HepG2 (cell line): ENCODE measurements around the gene APPBP2. TPM values are rescaled to one million over a fixed set of nuclear protein-coding genes. Genes with fewer than 3 reads are reported as not detected.

Experiments used
- ATAC-seq: fragments of 200-7000 bp; cut with Tn5 transposase; 3 replicates; pipeline ENCODE4 v1.9.1; 2020; ENCODE audit warnings: mild to moderate bottlenecking, moderate library complexity
- BruUV-seq: library from RNA; stranded (reverse); fragments of 400-500 nt; replicated peaks from 2 replicates; lab custom pipeline; 2021; lab: Mats Ljungman, UMichigan
- CTCF ChIA-PET: fragments of 300-600 bp; formaldehyde crosslinking; extraction: SDS; loops from one replicate; lab custom pipeline; 2021; ENCODE audit warnings: low total read pairs, inconsistent platforms, low intra/inter-chr PET ratio; lab: Yijun Ruan, JAX
- POLR2A ChIA-PET: fragments of 350-600 bp; sonication (Branson Sonifier 250); formaldehyde crosslinking; loops from one replicate; lab custom pipeline; 2020; ENCODE audit warnings: antibody characterized with exemption, inconsistent platforms; lab: Yijun Ruan, JAX
- DNase-seq: peaks from one replicate; pipeline ENCODE4 v3.0.0-alpha.2; 2015; ENCODE audit warnings: low spot score
- FAIRE-seq: peaks from 3 replicates; lab custom pipeline; 2011; peaks lifted over from hg19 to GRCh38; lab: Jason Lieb, UNC
- H2AFZ ChIP-seq: one replicate; pipeline ENCODE4 v1.6.1; 2011; ENCODE audit warnings: low read length, inconsistent platforms
- H3K27ac ChIP-seq: fragments of 300-600 bp; 3 replicates; pipeline ENCODE4 v1.8.0; 2011; ENCODE audit warnings: mixed run types, mild to moderate bottlenecking, mixed read lengths, low read length, inconsistent platforms; ENCODE audit not compliant: insufficient read depth; ENCODE audit errors: extremely low read length
- H3K27me3 ChIP-seq, 2 experiments: fragments of 200-600 bp in 1 of 2; 2 replicates in 1 of 2; 3 replicates in 1 of 2; pipeline versions ENCODE4 v1.6.0 to v1.8.0; 2011; ENCODE audit warnings: low read length in 2 of 2, mild to moderate bottlenecking in 2 of 2, moderate library complexity in 2 of 2, inconsistent platforms in 1 of 2; ENCODE audit not compliant: insufficient read depth in 2 of 2, control insufficient read depth in 1 of 2
- H3K36me3 ChIP-seq, 2 experiments: fragments of 200-600 bp in 1 of 2; replicated peaks in 1 of 2; 2 replicates in 1 of 2; 3 replicates in 1 of 2; pipeline versions ENCODE4 v1.5.1 to v1.8.0; 2011; ENCODE audit warnings: low read length in 2 of 2, inconsistent platforms in 1 of 2; ENCODE audit not compliant: insufficient read depth in 2 of 2, control insufficient read depth in 1 of 2
- H3K4me1 ChIP-seq: 2 replicates; pipeline ENCODE4 v1.5.1; 2012; ENCODE audit warnings: low read length, inconsistent platforms; ENCODE audit not compliant: insufficient read depth
- H3K4me2 ChIP-seq: 2 replicates; pipeline ENCODE4 v1.6.0; 2011; ENCODE audit warnings: low read depth, low read length, inconsistent platforms
- H3K4me3 ChIP-seq, 3 experiments: fragments of 200-600 bp in 1 of 3; sonication (generic), shearing (Covaris generic) in 1 of 3; replicated peaks in 1 of 3; 2 replicates each; pipeline ENCODE4 v1.5.1; 2011 to 2016; ENCODE audit warnings: low read length in 3 of 3, inconsistent platforms in 2 of 3, low read depth in 2 of 3, mild to moderate bottlenecking in 2 of 3, control low read depth in 1 of 3, mixed read lengths in 1 of 3; ENCODE audit not compliant: insufficient read depth in 1 of 3
- H3K79me2 ChIP-seq: one replicate; pipeline ENCODE4 v1.6.1; 2011; ENCODE audit warnings: low read length, inconsistent platforms; ENCODE audit not compliant: insufficient read depth
- H3K9ac ChIP-seq: 2 replicates; pipeline ENCODE4 v1.6.0; 2011; ENCODE audit warnings: mild to moderate bottlenecking, low read depth, low read length, inconsistent platforms; ENCODE audit not compliant: insufficient read depth
- H3K9me3 ChIP-seq: 2 replicates; pipeline ENCODE4 v1.5.1; 2012; ENCODE audit warnings: mild to moderate bottlenecking, low read length
- H4K20me1 ChIP-seq: 2 replicates; pipeline ENCODE4 v1.6.0; 2011; ENCODE audit warnings: inconsistent platforms, mild to moderate bottlenecking, low read length, moderate library complexity; ENCODE audit not compliant: insufficient read depth
- DR1 ChIP-seq: sonication (generic); formaldehyde crosslinking; IDR thresholded peaks from 2 replicates; pipeline ENCODE4 v1.8.0; 2021; ENCODE audit warnings: mild to moderate bottlenecking, missing genetic modification reagents, inconsistent platforms
- EEA1 ChIP-seq: sonication (generic); formaldehyde crosslinking; IDR thresholded peaks from 2 replicates; pipeline ENCODE4 v1.5.1; 2020; ENCODE audit warnings: mild to moderate bottlenecking, missing genetic modification reagents, borderline replicate concordance
- ESRRA ChIP-seq: sonication (generic); formaldehyde crosslinking; IDR thresholded peaks from 2 replicates; pipeline ENCODE4 v1.5.1; 2020; ENCODE audit warnings: mild to moderate bottlenecking, low read depth, missing genetic modification reagents
- IRF2 ChIP-seq: IDR thresholded peaks from 2 replicates; pipeline ENCODE4 v1.6.1; 2018; ENCODE audit warnings: missing genetic modification reagents, missing compliant biosample characterization
- NCOA1 ChIP-seq: sonication (generic); formaldehyde crosslinking; IDR thresholded peaks from 2 replicates; pipeline ENCODE4 v1.9.0; 2021; ENCODE audit warnings: missing genetic modification reagents
- SALL2 ChIP-seq: sonication (generic); formaldehyde crosslinking; IDR thresholded peaks from 2 replicates; pipeline ENCODE4 v1.8.1; 2023; ENCODE audit warnings: mild to moderate bottlenecking, missing genetic modification reagents, inconsistent platforms
- SPEN ChIP-seq: sonication (generic); formaldehyde crosslinking; IDR thresholded peaks from 2 replicates; pipeline ENCODE4 v1.5.1; 2020; ENCODE audit warnings: low read depth, mild to moderate bottlenecking, missing genetic modification reagents
- ZMYM3 ChIP-seq: sonication (generic); formaldehyde crosslinking; IDR thresholded peaks from 2 replicates; pipeline ENCODE4 v1.5.1; 2020; ENCODE audit warnings: mild to moderate bottlenecking, missing genetic modification reagents
- ZNF230 ChIP-seq: sonication (generic); formaldehyde crosslinking; IDR thresholded peaks from 2 replicates; pipeline ENCODE4 v1.4.0; 2020; ENCODE audit warnings: mild to moderate bottlenecking, missing genetic modification reagents
- ZNF343 ChIP-seq: sonication (generic); formaldehyde crosslinking; IDR thresholded peaks from 2 replicates; pipeline ENCODE4 v1.4.0; 2020; ENCODE audit warnings: mild to moderate bottlenecking, missing genetic modification reagents
- ZNF383 ChIP-seq: sonication (generic); formaldehyde crosslinking; IDR thresholded peaks from 2 replicates; pipeline ENCODE4 v1.4.0; 2020; ENCODE audit warnings: missing genetic modification reagents, mild to moderate bottlenecking, borderline replicate concordance
- ZNF562 ChIP-seq: sonication (generic); formaldehyde crosslinking; IDR thresholded peaks from 2 replicates; pipeline ENCODE4 v1.8.0; 2022; ENCODE audit warnings: missing genetic modification reagents, borderline replicate concordance
- ZNF781 ChIP-seq: sonication (generic); formaldehyde crosslinking; IDR thresholded peaks from 2 replicates; pipeline ENCODE4 v1.5.1; 2020; ENCODE audit warnings: borderline replicate concordance, mild to moderate bottlenecking, missing genetic modification reagents; ENCODE audit errors: not compliant biosample characterization
- WGBS: methylation state at CpG from one replicate; pipeline ENCODE4 v1.1.6; 2017; ENCODE audit warnings: low lambda C conversion rate; 5-methylcytosine and 5-hydroxymethylcytosine counted together
- in situ Hi-C: cut with HindIII; loops from 2 replicates; pipeline ENCODE4 v1.10.0; 2017; ENCODE audit warnings: low pct_unique_long_range_greater_than_20kb; ENCODE audit not compliant: extremely low pct_ligation_motif_present
- intact Hi-C: fragments of 100-400 bp; cut with micrococcal nuclease; formaldehyde crosslinking; loops from one replicate; pipeline ENCODE4 v1.10.0; 2022; ENCODE audit not compliant: unreplicated experiment
- polyA plus RNA-seq, 8 experiments: library from polyadenylated mRNA; depleted of rRNA in 3 of 8; stranded (reverse) in 7 of 8; unstranded in 1 of 8; fragments of >200 nt; fragmentation: Illumina TruSeq in 4 of 8; extraction: Trizol in 4 of 8; gene quantifications; 2 replicates each; pipeline versions ENCODE4 v1.2.1 to v1.2.3, GENCODE V29; 2011 to 2016; ENCODE audit warnings: low read depth in 4 of 8, missing spikeins in 1 of 8, mixed read lengths in 1 of 8; ENCODE audit not compliant: insufficient read depth in 1 of 8
- total RNA-seq, 5 experiments: library from RNA; depleted of rRNA; stranded (reverse); fragments of >200 nt; fragmentation: Illumina TruSeq; extraction: Trizol; gene quantifications; 2 replicates each; pipeline ENCODE4 v1.2.3, GENCODE V29; 2016; ENCODE audit warnings: low read depth in 1 of 5
- TF ChIP-seq, protein P1 (sequence below): sonication (generic); formaldehyde crosslinking; IDR thresholded peaks from 2 replicates; pipeline ENCODE4 v1.5.0; 2020; ENCODE audit warnings: mild to moderate bottlenecking, missing genetic modification reagents
- TF ChIP-seq, protein P2 (sequence below): sonication (generic); formaldehyde crosslinking; IDR thresholded peaks from 2 replicates; pipeline ENCODE4 v1.4.0; 2020; ENCODE audit warnings: missing genetic modification reagents
- TF ChIP-seq, protein P3 (sequence below): sonication (generic); formaldehyde crosslinking; IDR thresholded peaks from 2 replicates; pipeline ENCODE4 v1.5.1; 2020; ENCODE audit warnings: mild to moderate bottlenecking, missing genetic modification reagents

Gene APPBP2
- total and polyA plus RNA-seq, 2 of the 13 experiments (the other 11 are each of a cell fraction or from before 2014, with no cell fraction given) = 17.5 to 45.8 TPM

DNA sequence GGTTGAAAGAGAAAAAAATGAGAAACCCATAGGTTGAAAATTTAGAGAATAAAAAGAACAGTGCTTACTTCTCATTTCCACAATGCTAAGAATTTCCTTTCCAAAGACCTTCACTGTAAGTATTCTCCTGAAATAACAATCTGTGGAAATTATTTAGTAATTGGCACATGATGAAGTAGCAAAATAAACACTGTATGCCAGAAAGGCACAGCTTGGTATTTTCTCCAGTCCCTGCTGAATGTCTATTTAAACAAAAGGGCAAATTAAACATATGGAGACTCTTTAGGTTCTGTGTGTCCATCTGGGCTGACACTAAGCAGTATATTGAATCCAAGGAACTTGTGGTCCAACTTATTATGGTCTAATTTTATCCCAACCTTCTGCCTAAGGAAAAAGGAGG is 57.7 kb downstream of the APPBP2 start (continued):
- TF ChIP-seq DR1 (CRISPR knock-in tag) (no peak), SALL2 (CRISPR knock-in tag) (no peak), ZNF383 (no peak), ZNF230 (no peak), ZNF343 (CRISPR knock-in tag) (no peak)

DNA sequence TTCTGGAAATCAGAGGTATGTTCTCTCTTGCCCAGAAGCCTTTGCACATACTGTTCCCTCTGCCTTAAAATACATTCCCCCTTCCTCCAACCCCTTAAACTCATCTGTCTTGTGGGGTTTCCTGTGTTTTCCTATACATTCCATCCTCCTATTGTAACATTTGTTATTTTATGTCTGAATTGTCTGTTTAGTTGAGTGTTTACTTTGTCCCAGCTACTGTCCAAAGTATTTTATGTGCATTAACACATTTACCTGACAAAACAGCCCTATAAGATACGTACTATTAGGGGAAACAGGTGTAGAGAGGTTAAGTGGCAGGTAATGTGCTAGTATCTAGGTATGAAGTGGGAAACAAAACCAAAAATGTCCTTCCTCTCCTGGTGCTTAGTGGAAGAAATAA is 61.7 kb downstream of the APPBP2 start:
- Histone ChIP-seq H3K4me2 (no peak overlapping the region), H2AFZ (no peak overlapping the region), H3K4me1 (no peaks in the 10 kb centered on the region), H3K27me3 (no peaks in the 10 kb centered on the region), H3K36me3 (peaks cover 17 to 72% of the 10 kb centered on the region in 2 experiments), H3K27ac (no peak overlapping the region), H3K9me3 (no peaks in the 10 kb centered on the region), H3K79me2 (no peaks in the 10 kb centered on the region), H4K20me1 (no peaks in the 10 kb centered on the region), H3K4me3 (no peak overlapping the region), H3K9ac (no peak overlapping the region)
- ChIA-PET CTCF (no interaction called here), POLR2A (no interaction called here)
- DNase-seq (no peak), FAIRE-seq (no peak), ATAC-seq (no peak)
- BruUV-seq = no TSS peak
- in situ Hi-C loops (no loop called here), intact Hi-C loops (no loop called here)
- 98% methylated on average over 1 of the region's 1 CpG for WGBS
- TF ChIP-seq ZMYM3 (CRISPR knock-in tag) = no peak
- TF ChIP-seq, protein P1, sequence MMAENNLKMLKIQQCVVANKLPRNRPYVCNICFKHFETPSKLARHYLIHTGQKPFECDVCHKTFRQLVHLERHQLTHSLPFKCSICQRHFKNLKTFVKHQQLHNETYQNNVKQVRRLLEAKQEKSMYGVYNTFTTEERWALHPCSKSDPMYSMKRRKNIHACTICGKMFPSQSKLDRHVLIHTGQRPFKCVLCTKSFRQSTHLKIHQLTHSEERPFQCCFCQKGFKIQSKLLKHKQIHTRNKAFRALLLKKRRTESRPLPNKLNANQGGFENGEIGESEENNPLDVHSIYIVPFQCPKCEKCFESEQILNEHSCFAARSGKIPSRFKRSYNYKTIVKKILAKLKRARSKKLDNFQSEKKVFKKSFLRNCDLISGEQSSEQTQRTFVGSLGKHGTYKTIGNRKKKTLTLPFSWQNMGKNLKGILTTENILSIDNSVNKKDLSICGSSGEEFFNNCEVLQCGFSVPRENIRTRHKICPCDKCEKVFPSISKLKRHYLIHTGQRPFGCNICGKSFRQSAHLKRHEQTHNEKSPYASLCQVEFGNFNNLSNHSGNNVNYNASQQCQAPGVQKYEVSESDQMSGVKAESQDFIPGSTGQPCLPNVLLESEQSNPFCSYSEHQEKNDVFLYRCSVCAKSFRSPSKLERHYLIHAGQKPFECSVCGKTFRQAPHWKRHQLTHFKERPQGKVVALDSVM = no peak
- TF ChIP-seq, protein P2, sequence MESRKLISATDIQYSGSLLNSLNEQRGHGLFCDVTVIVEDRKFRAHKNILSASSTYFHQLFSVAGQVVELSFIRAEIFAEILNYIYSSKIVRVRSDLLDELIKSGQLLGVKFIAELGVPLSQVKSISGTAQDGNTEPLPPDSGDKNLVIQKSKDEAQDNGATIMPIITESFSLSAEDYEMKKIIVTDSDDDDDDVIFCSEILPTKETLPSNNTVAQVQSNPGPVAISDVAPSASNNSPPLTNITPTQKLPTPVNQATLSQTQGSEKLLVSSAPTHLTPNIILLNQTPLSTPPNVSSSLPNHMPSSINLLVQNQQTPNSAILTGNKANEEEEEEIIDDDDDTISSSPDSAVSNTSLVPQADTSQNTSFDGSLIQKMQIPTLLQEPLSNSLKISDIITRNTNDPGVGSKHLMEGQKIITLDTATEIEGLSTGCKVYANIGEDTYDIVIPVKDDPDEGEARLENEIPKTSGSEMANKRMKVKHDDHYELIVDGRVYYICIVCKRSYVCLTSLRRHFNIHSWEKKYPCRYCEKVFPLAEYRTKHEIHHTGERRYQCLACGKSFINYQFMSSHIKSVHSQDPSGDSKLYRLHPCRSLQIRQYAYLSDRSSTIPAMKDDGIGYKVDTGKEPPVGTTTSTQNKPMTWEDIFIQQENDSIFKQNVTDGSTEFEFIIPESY (CRISPR knock-in tag) = no peak
- no peak for TF ChIP-seq SPEN (CRISPR knock-in tag)
- TF ChIP-seq, protein P3, sequence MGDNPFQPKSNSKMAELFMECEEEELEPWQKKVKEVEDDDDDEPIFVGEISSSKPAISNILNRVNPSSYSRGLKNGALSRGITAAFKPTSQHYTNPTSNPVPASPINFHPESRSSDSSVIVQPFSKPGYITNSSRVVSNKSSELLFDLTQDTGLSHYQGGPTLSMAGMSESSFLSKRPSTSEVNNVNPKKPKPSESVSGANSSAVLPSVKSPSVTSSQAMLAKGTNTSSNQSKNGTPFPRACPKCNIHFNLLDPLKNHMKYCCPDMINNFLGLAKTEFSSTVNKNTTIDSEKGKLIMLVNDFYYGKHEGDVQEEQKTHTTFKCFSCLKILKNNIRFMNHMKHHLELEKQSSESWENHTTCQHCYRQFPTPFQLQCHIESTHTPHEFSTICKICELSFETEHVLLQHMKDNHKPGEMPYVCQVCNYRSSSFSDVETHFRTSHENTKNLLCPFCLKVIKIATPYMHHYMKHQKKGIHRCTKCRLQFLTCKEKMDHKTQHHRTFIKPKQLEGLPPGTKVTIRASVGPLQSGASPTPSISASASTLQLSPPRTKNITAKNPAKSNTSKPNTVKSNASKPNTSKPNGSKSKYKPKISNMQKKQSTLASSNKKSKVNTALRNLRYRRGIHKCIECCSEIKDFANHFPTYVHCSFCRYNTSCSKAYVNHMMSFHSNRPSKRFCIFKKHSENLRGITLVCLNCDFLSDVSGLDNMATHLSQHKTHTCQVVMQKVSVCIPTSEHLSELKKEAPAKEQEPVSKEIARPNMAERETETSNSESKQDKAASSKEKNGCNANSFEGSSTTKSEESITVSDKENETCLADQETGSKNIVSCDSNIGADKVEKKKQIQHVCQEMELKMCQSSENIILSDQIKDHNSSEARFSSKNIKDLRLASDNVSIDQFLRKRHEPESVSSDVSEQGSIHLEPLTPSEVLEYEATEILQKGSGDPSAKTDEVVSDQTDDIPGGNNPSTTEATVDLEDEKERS (CRISPR knock-in tag) = no peak
- TF ChIP-seq EEA1 (CRISPR knock-in tag) = no peak
- no peak for TF ChIP-seq IRF2 (CRISPR knock-in tag)
- TF ChIP-seq ZNF781 (CRISPR knock-in tag) = no peak
- TF ChIP-seq NCOA1 (CRISPR knock-in tag) = no peak
- TF ChIP-seq ZNF562 (CRISPR knock-in tag) = no peak
- TF ChIP-seq ESRRA (CRISPR knock-in tag) = no peak
